Coronary artery (tissue), 2 donors: Measurements from ENCODE around the gene DIPK1B.

ENCODE experiments used
- DNase-seq: peaks from one replicate; pipeline ENCODE4 v3.0.0-alpha.2; 2017; ENCODE audit warnings: low spot score
- H3K27ac ChIP-seq, 2 donors: fragments of 200-600 bp; sonication (generic); one replicate each; pipeline ENCODE4 v1.5.1; 2016 to 2019
- H3K4me3 ChIP-seq: fragments of 200-600 bp; sonication (generic); 2 replicates; pipeline ENCODE4 v1.5.1; 2016; ENCODE audit warnings: mild to moderate bottlenecking, moderate library complexity
- CTCF ChIP-seq: fragments of 200-600 bp; sonication (generic); IDR thresholded peaks from one replicate; pipeline ENCODE4 v1.5.1; 2019; ENCODE audit warnings: antibody characterized with exemption

DIPK1B gene

DNA sequence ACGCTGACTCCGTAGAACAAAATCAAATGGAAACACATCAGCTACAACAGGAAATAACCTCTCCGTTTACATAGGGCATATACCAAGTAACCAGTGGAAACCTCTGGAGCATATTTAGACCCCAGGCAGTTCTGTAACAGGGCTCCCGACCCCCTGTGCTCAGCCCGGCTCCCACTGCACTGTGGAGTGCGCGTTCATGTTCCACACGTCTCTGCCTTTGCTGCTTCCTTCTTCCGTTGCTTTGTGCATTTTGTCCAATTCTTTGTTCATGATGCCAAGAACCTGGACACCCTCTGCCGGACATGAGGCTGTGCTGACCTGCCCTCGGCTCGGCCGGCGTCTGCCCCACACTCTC, 19.3 kb upstream of the DIPK1B start:
- no peak for TF ChIP-seq CTCF
- no peak overlapping the region for H3K4me3 ChIP-seq
- no peak for DNase-seq
- H3K27ac ChIP-seq: no peak overlapping the region

- TF ChIP-seq CTCF: no peak
- H3K4me3 ChIP-seq: no peak overlapping the region
- no peak for DNase-seq
- no peak overlapping the region for H3K27ac ChIP-seq
Observed at GRCh38 chr9:136693490-136694162, 18.7 kb upstream of the DIPK1B start.

DNA sequence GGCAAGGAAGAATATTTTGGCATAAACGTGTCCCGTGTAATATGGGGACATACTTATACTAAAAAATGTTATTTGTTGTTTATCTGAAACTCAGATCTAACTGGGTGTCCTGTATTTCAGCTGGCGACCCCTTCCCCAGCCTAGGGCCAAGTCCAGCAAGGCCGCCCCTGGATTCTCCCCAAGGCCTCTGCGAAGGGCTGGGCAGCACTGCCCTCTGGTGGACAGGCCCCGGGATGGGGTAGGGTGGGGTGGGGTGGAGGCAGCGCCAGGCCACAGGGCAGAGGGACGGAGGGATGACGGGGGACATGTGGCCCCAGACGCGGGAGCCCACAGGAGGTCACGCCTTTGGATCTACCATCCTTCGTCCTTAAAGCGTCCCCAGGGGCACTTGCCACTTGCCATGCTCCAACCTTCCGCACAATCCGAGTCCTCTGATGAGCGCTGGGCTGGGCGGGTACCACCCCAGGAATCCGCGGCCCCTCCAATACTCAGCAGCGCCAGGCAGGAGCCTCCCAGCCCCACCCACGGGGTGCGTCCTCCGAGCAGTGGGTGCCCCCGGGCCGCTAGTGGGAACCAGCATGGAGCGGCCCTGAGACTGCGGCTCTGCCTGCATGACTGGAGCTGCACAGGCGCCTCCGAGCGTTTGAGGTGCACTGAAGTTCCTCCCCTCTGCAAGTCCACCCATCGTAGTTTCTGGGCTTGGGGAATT, 18.1 kb upstream of the DIPK1B start:
- no peak for DNase-seq
- Histone ChIP-seq H3K4me3 (no peak overlapping the region), H3K27ac (no peak overlapping the region)
- peak; percentile 17 for TF ChIP-seq CTCF

- DNase-seq: no peak
- no peak overlapping the region for H3K27ac ChIP-seq
- no peak for TF ChIP-seq CTCF
- H3K4me3 ChIP-seq: no peak overlapping the region
Observed at GRCh38 chr9:136694872-136695247, 17.5 kb upstream of the DIPK1B start.

DNA sequence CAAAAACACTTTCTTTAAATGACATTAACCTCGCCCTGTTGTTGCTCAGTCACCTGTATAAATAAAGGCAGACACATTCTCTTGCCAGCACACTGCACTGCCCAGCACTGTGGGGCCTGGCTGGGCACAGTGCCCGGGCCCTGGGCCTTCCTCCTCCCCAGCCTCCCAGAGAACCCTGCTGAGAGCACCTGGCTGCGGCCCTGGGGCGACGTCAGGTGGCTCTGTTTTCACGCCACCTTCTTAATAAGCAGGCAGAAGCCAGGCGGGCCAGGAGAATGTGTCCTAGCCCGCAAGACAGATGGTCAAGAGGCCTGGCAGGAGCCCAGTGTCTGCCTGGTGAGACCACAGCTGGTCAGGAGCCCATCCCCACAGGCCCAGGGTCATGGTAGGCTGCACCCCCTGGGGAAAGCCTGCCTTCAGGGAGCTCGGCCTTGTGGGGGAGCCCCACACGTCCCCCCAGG, 16.9 kb upstream of the DIPK1B start:
- TF ChIP-seq CTCF: no peak
- H3K4me3 ChIP-seq: no peak overlapping the region
- no peak for DNase-seq
- H3K27ac ChIP-seq: no peak overlapping the region

- DNase-seq: no peak
- H3K27ac ChIP-seq: no peak overlapping the region
- H3K4me3 ChIP-seq: no peak overlapping the region
- no peak for TF ChIP-seq CTCF
Observed at GRCh38 chr9:136695955-136696354, 16.4 kb upstream of the DIPK1B start.

GRCh38 chr9:136696502-136696901, 15.9 kb upstream of the DIPK1B start:
- no peak overlapping the region for H3K4me3 ChIP-seq
- no peak for DNase-seq
- H3K27ac ChIP-seq: no peak overlapping the region
- no peak for TF ChIP-seq CTCF
